Measurements from ENCODE around the gene KDM6A. TPM values are rescaled to one million over a fixed set of nuclear protein-coding genes. Genes with fewer than 3 reads are reported as not detected.

The KDM6A gene
- total and polyA plus RNA-seq, 2 of the 13 experiments (the other 11 are each of a cell fraction or from before 2014, with no cell fraction given), result 16.7 to 18.2 TPM

GRCh38 chrX:44842550-44843317, 30.3 kb upstream of the KDM6A start (continued):
- TF ChIP-seq ZNF546 (CRISPR knock-in tag; conservative IDR thresholded peaks at IDR 0.05) (no peak), MED8 (CRISPR knock-in tag; IDR thresholded peaks at IDR 0.05; ENCODE audit: insufficient replicate concordance) (no peak), HNRNPH1 (optimal IDR thresholded peaks at IDR 0.05; ENCODE audit: low read depth, low read length) (no peak), REL (CRISPR knock-in tag; conservative IDR thresholded peaks at IDR 0.05) (no peak), THRA (CRISPR knock-in tag; IDR thresholded peaks at IDR 0.05; ENCODE audit: borderline replicate concordance) (no peak), FOXK1 (CRISPR knock-in tag; IDR thresholded peaks at IDR 0.05; ENCODE audit: borderline replicate concordance, low read depth) (no peak)
- TF ChIP-seq, protein P1, sequence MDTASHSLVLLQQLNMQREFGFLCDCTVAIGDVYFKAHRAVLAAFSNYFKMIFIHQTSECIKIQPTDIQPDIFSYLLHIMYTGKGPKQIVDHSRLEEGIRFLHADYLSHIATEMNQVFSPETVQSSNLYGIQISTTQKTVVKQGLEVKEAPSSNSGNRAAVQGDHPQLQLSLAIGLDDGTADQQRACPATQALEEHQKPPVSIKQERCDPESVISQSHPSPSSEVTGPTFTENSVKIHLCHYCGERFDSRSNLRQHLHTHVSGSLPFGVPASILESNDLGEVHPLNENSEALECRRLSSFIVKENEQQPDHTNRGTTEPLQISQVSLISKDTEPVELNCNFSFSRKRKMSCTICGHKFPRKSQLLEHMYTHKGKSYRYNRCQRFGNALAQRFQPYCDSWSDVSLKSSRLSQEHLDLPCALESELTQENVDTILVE (CRISPR knock-in tag; IDR thresholded peaks at IDR 0.05), result no peak

DNA sequence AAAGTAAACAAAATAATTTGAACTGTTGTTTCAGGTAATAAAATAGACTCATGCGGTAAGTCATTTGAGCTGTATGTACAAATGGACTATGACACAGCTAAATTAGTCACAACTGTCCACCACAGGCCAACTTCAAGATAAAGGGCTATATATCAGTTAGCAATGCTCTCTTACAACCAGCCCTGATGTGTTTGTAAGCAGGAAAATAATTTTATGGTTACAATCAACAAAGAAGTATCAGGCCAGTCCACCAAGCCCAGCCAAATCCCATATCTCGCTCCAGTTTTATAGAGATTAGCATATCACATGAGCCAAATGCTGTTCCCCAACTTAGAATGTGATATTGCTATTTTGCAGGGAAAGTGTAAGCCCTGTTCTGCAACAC, 29.7 kb upstream of the KDM6A start:
- Histone ChIP-seq H3K4me2 (ENCODE audit: low read depth, low read length) (no peak overlapping the region), H3K4me3 (replicated peaks in 1 of 3; ENCODE audit: insufficient read depth in 1 of 3, low read depth in 2 of 3, low read length in 3 of 3) (no peak overlapping the region), H3K27ac (ENCODE audit: extremely low read length, insufficient read depth, low read length) (no peak overlapping the region), H3K4me1 (ENCODE audit: insufficient read depth, low read length) (0 out of 2 replicates have a peak, but pooled peaks cover 7% of the 10 kb centered on the region), H3K27me3 (ENCODE audit: control insufficient read depth in 1 of 2, insufficient read depth in 2 of 2, low read length in 2 of 2) (no peaks in the 10 kb centered on the region), H2AFZ (ENCODE audit: low read length) (no peak overlapping the region), H3K9me3 (ENCODE audit: low read length) (no peaks in the 10 kb centered on the region), H4K20me1 (ENCODE audit: insufficient read depth, low read length) (no peaks in the 10 kb centered on the region), H3K9ac (ENCODE audit: insufficient read depth, low read depth, low read length) (no peak overlapping the region), H3K79me2 (ENCODE audit: insufficient read depth, low read length) (no peaks in the 10 kb centered on the region), H3K36me3 (replicated peaks in 1 of 2; ENCODE audit: control insufficient read depth in 1 of 2, insufficient read depth in 2 of 2, low read length in 2 of 2) (no peaks in the 10 kb centered on the region)
- FAIRE-seq, result no peak
- TF ChIP-seq RARA (CRISPR knock-in tag; IDR thresholded peaks at IDR 0.05) (no peak), NFE2L2 (IDR thresholded peaks at IDR 0.05; ENCODE audit: low read length) (peak; percentile 40; the same call in 1 of the 2 replicates)
- in situ Hi-C loops (cut with HindIII; ENCODE audit: extremely low pct_ligation_motif_present, low pct_unique_long_range_greater_than_20kb) (no loop called here), intact Hi-C loops (cut with micrococcal nuclease; ENCODE audit: unreplicated experiment) (no loop called here)
- 17% methylated on average over 2 of the region's 2 CpGs for WGBS (ENCODE audit: low lambda C conversion rate)
- ChIA-PET CTCF (ENCODE audit: low intra/inter-chr PET ratio, low total read pairs) (no interaction called here), POLR2A (no interaction called here)
- no peak for DNase-seq (ENCODE audit: low spot score)
- BruUV-seq (replicated peaks), result no TSS peak
- ATAC-seq, result no peak
